Measurements from ENCODE around the gene PTPRB.

The PTPRB gene

DNA sequence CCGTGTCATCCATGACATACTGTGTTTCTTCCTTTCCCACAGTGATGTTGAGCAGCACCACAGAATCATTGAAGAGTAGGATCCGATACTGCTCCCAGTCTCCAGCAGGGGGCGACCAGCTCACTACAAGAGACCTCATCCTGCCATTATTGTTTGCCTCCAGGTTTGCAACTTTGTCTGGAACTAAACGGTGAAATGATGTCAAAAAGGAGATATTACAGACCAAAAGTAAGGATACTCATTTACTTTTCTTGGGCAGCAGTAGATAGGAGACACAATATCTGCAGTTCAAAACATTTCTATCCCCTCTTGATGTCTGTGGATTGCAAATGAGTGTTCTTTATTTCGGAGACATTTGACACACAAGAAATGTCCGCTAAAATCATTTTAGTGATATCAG lies 47.2 kb downstream of the PTPRB start:
- DNase-seq, result peak; percentile 40

DNA sequence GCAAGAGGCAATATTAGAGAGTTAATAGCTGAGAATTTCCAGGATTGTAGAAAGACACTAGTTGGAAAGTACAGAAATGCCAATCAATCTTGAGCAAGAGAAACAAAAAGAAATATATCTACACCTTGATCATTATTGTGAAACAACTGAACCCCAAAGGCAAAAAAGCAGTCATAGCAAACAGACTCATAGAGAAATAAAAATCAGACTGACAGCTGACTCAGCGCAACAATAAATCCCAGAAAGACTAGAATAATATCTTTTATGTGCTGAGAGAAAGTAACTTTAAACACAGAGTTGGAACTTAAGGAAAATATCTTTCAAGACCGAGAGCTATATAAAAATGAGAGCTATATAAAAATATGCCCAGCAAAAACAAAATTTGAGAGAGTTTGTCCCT lies 52.9 kb downstream of the PTPRB start:
- no peak for DNase-seq

DNA sequence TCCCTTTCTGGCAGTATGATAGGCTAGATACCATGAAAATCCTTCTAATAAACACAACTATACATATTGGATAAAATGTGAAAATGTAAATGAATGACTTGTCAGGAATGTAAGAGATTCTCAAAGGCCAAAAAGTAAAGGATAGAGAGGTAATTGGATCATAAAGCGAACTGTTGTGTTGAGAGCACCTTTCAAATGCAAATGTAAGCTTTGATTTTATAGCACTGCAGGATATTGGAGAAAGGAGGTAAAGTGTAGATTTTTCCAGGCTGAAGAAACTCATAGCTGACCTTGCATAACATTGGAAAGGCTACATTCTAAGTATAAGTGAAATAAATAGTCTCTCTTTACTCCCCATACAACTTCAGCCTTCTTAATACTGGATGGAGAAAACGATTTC lies 54.0 kb downstream of the PTPRB start:
- no peak for DNase-seq

DNA sequence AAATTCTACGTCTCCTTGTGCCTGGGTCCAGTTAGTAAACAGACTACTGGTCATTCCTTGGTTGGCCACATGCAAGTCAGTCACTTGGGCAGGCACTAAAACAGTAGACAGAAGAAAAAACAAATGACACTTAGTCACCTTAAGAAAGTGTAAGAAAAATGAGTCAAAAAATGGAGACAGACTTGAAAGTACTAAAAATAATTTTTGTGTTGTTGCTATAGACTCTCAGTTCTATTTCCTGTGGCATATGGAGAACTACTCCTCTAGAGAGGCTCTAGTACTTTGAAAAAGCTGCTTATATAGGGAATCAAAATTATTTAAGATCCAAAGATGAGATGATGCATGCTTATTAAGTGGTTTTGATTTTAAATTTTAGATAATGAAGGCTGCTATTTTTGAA lies 56.0 kb downstream of the PTPRB start:
- no peak for DNase-seq

DNA sequence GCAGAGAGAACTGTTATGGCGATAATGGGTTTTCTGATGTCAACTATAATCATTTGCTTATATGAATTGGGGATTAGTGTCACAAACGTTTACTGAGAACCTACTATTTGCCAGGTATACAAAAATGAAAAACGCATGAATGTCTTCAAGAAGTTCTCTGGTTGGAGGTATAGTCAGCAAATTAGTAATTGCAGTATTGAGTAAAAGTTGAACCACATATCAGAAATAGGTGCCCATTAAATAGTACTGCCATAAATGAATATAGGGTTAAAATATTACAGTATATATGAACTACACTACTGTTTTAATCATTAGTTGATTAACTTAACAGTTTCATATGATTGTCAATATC lies 60.0 kb downstream of the PTPRB start:
- no peak for DNase-seq

DNA sequence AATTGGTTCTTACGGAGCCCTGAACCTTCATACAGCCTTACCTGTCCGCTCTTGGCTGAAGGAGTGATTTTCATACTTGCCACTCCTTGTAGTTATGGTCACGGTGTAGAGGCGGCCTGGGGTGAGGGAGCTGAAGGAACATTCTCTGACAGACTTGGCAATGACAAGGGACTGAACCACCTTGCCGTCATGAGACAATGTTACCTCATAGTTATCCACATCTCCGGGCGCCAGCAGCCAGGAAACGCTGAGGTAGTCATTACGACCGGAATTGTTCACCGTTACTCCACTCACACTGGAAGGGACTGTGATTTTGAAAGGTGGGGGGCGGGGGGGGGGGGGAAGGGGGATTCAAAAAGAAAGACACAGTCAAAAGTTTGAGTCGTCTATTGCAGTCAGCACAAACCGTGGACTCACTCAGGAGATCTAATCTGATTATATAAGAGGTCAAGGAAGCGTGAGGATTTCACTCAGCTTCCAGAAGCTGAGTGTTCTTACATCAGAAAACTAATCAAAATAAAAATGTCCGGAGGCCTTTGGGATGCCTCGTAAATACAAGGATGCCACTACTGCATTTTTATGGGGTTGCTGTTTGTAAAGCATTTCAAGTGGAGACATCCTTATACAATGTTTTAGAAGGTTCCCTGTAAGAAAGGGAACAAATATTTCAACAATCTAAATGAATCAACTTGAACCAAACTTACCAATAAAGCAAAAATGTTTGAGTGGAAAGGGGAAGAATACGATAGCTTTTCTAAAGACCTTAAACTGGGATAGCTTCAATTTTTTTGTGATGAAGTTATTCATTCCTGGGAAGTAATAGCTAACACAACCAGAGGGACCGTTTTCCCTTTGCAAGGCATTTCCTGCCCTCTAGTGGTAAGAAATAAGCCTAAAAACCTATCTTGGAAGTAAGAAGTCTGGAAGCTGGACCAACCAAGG lies 60.6 kb downstream of the PTPRB start:
- peak; percentile 43 for DNase-seq

DNA sequence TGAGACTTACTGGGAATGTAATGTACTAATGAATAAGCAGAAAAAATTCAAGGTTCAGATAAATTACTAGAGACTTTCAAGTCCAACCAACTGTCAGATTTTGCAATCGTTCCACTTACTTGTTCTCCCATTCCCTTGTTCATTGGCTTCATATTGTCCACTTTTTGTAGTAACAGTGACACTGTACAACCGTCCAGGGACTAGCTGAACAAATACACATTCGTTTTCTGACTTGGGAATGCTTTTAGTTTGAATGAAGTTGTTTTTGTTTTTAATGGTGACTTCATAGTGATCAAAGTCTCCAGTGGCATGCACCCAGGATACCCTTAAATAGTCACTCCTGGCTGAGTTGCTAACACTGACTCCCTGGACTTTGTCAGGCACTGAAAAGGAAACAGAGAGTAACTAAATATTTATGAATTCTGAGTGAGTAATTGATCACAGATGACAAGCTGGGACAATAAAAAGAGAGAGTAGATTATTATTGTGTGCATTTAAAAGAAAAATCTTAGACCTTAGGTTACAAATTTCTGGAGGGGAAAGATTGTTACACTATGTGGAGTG lies 65.4 kb downstream of the PTPRB start:
- no peak for DNase-seq

DNA sequence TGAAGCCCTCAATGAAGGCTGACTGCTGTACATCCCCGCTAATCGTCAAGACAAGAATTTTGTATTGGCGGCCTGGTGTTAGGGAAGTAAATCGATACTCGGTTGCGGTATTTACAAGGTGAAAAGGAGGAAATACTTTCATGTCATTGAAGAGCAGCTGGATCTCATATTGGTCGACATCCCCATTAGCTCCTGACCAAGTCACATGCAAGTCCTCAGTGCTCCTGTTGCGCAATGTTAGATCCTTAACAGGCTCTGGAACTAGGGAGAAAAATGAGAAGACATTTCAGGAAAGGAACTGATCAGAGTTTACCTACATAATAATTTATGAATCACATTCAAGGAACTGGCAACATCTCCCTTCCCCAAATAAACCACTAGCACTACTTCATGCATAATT lies 66.2 kb downstream of the PTPRB start:
- DNase-seq, result no peak

DNA sequence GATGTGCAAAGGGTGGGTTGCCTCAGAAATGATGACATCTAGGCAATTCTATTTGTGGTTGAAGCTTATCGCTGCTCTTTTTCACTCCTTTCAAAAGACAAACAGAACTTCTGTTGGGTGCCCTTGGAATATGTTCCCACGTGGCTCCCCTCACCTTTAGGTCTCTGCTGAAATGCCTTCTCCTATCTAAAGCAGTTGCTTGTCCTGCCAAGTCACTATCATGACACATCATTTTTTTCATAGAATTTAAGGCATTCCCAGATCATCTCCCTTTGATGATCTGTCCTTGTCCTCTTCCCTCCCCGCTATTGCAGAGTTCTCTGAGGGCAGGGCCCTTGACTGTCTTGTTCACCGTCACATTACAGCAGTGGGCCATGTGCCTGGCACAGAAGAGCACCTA lies 75.7 kb downstream of the PTPRB start:
- no peak for DNase-seq

DNA sequence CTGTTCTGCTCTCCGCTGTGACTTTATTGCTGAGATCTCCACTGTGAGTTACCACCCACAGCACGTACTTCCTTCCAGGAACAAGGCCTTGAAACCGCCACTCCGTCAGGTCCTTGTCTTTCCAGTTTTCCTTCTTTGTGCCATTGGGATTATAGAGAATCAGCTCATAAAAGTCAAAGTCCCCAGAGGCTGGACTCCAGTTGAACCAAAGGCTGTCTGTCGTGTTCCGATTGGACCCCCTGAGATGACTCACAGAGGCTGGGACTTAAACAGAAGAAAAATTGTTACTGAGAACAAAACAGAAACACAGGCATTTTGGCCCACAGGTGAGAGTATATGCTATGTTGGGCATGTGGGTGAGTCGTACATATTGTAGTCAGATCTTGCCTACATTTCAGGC lies 76.6 kb downstream of the PTPRB start:
- no peak for DNase-seq

DNA sequence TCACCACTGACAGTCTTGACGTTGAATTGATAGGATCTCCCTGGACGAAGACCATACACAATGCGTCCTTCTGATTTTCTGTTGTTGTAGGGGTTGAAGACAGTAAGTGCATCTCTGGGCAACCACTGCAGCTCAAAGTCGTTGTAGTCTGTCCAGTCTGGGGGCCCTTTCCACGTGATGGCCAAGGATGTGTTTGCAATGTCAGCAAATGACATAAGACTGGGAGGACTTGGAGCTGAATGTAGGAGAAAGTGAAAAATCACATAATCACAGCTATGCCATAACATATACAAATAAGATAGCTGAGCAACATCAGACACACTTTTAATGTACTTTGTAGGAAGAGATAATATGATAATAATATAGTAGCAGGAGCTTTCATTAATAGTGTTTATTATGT lies 77.8 kb downstream of the PTPRB start:
- no peak for DNase-seq

DNA sequence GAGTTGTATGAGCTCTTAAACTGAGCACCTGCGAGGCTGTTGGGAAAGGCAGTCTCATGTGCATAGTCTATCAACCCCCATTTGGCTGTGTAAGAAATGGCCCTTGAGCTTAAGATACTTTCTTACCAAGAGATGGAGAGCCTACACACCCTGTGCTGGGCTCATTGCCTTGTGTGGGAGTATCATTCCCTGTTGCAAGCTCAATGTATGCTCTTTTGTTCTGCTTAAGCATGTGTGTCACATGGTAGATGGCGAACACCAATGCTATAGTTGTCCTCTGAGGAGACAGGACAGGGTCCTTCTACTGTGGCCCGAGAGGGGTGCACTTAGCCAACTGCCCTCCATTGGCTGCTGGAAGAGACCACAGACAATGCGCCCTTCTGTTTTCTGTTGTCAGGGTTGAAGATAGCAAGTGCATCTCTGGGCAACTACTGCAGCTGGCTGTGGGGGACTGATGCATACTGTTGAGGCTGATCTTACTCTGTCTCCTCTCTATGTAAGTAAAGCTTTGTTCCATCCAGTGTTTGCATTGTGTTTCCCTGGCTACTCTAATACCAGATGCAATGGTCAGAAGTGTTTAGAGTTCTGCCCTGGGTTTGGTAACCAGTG lies 79.5 kb downstream of the PTPRB start:
- DNase-seq, result no peak

DNA sequence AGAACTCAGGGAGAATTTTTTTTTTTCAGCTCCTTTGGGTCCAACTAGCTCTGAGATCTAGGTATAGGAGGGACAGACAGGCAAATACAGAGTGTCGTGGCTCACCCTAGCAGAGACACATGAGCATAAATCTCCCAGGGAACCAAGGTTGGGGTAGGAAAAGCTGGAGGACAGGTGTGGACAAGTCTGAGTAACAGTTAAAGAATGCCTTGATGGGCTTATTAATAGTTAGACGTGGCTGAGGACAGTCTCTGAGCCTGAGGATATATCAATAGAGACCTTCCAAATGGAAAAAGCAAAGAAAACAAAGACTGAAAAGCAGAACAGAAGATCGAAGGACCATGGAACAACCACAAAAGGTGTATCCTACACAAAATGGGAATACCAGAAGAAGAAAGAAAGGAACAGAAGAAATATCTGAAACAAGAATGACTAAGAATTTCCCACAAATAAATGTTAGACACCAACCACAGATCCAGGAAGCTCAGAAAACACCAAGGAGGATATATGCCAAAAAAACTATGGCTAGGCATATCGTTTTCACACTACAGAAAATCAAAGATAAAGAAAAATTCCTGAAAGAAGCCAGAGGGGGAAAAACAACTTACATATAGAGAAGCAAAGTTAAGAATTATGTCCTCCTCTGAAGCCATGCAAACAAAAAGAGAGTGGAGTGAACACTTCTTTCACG lies 80.9 kb downstream of the PTPRB start:
- no peak for DNase-seq

DNA sequence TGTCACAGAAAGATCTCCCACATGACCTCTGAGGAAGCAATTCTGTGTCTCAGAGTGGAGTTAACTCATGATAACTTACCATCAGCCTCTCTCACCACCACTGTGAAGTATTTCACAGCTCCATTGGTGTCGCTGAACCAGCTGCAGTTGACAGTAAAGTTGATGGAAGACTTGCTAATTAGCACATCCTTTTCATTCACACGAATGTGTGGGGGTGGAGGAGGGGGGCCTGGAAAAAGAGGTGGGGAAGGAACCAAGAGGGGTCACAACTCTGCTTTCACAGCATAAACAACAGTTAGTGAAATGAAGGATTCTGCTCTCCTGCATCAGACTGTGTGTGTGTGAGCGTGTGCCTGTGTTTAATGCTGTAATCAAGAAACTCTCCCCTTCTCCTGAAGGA lies 82.1 kb downstream of the PTPRB start:
- no peak for DNase-seq

DNA sequence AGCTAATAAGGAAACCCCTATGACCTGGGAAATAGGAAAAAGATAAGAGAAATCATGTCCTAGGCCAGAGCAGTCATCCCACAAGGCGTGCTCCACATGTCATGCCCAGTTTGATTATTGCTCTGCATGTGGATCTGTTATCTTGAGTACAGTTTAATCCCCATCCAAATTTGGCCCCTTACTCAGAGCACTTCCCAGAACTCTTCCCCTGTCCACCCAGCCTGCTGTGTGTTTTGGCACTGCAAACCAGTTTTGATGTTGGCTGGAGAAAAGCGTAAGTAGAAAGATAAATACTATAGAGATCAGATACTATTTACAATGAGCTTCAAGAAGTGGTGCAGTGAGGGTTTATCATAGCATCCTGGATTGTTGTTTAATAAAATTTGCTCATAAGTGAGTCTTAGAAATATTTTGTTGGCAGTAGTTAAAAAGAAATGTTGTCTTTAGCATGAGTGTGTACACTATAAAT lies 83.8 kb downstream of the PTPRB start:
- DNase-seq, result no peak

DNA sequence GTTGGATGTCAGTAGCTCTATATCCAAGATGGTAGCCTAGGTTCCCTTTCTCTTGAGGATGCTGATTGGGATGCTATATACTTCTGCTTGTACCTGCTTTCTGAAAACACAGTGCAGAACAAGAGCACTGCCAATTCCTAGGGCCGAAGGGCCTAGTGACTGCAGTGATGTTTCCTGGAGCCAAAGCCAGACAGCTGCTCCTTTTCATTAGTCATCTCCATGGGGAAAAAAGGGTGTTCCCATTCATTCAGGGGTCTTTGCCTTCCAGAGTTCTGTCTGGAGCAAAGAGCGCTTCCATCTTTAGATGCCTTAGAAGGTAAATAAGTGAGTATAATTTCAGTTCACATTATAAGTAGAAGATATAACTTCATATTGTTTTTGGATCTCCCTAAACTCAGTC lies 85.5 kb downstream of the PTPRB start:
- DNase-seq, result no peak

DNA sequence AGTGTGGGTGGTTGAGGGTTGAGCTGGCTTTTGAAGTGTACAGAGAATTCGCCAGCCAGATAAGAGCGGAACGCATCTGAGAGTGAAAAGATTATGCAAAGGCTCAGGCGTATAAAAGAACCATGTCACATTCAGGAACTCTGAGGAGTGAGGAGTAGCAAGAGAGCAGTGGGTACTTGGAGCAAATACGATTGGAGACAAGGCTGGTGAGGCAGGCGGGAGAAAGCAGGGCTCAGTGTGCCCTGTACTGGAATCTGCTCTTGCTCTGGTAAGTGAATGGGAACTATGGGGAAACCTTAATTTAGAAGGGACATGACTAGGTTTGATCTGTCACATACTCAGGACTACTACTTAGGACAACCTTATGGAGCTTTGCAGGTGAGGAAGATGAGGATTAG lies 87.0 kb downstream of the PTPRB start:
- no peak for DNase-seq

DNA sequence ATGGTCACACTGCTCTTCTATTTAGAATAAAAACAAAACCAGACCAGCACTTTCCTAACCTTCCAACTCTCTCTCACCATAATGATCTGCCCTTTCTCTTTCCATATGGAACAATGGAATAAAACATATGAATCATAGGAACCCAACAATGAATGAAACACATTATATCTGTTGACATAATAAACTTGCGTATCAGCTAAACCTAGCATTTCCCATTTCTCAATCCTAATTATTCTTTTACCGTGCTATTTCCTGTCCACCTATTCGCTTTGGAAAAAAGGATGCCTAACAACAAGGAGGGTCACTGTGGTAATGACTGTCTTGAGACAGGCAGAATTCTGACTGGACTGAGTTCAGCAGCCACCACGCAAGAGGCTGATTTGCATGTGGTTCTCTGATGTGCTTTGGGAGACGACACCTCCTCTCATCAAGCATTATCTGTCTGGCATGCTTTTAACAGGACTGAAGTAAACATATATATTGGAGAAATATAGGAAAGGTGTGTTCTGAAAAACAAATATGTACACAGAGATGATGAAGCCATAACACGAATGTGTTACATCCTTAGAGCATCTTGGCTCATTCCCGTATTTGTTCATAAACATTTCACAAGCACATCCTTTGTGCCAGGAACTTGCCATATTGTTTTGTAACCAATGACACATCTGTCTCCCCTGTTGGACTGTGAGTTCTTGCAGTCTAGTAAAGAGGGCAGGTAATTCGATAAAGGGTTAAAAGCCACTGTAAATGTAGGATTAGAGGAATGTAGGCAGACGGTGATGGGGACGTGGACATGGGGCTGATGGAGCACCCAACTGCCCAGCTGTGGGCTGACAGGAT lies 87.7 kb downstream of the PTPRB start:
- no peak for DNase-seq

DNA sequence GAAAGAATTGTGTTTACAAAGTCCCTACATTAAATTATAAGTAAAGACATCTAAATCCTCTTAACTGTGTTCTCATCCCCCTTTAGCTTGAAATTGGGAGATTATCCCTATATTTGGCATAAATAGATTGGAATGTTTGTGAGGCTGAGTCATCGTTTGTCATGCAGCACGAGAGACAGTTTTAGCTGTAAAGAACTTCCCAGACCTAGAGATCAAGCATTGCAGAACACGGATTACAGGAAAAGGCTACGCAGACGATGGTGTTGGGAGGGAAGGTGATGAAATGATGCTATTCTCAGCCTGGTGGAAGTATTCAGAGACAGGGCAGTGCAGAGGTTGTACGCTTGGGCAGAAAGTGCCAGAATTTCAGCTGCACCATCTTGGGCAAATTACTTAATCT lies 93.8 kb downstream of the PTPRB start:
- no peak for DNase-seq

DNA sequence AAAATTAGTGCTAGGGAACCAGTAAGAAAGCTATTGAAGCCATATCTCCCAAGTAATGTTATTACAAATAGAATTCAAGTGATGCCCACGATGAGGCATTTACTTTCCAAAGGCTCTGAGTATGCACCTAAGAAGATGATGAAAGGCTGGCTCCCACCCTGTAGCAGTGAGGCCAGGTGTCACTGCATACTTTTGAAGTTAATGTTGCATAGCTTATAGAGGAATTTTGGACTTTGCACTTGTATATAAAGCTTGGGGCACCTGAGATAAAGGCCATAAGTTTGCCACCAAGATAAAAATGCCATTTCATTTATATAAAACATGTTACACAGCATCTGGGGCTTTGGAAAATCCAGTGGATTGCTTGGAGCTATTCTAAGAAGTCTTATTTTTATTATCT lies 96.2 kb downstream of the PTPRB start:
- no peak for DNase-seq

DNA sequence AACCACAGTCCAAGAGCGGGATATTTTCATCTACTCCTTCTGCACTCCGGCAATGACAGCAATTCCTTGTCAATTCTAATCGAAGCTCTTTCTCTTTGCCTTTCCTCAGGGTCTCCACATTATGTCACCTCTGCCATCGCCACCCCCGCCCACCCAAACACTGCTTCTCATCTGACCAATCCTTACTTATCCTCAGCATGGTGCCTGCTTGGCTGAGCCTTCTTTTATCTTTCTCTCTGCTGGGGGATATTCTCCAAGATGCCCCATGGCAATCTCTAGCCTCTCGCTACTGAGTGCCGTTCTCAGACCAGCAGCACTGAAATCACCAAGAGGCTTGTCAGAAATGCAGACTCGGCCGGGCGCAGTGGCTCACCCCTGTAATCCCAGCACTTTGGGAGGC lies 100.6 kb downstream of the PTPRB start:
- DNase-seq, result no peak

DNA sequence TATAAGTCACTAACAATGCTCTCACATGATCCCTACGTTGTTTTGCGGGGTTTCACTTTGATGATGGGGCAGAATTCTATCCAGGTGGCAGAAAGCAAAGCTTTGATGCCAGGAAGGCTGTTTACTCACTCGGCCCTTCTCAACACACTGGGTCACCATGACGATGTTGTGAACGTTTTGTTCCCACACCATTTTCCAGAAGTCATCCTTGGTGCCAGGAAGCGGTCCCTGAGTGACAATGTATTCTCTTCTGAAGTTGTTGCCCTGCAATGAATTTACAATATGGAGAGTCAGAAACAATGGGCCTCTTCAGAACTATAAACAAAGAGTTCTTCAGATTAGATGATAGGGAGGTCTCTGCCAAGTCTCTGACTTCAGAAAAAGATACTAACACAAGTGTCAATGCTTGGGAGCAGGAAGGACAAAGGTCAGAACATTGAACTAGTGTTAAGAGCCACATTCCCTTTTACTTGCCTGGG lies 101.3 kb downstream of the PTPRB start:
- DNase-seq, result no peak

DNA sequence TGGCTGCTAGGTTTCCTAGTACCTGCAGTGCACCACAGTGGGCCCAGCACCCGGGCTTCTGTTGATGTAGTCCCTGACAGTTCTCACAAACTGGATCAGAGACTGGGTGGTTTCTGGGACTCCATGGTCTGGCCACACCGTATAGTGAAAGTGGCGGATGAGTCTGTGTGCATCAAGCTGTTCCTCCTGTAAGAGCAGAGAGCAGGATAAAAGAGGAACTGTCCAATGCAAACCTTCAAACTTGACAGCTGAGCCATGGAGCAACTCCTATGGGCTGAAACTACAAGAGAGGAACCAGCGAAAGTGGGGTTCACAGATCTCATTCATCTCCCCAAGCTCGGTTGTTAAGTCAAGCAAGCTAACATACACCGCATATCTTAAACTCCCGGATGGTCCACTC lies 102.8 kb downstream of the PTPRB start:
- no peak for DNase-seq
